Heart left ventricle (tissue), 13 donors: Measurements from ENCODE around the gene DNASE2B.

ENCODE experiments used
- CTCF ChIP-seq, 12 donors: fragments of 200-600 bp; sonication (generic) in 4 of 12; IDR thresholded peaks; one replicate each; pipeline versions ENCODE4 v1.5.0 to v1.8.0; 2018 to 2022; ENCODE audit warnings: antibody characterized with exemption in 12 of 12, mild to moderate bottlenecking in 5 of 12
- POLR2A ChIP-seq, 2 donors: fragments of 450-650 bp; IDR thresholded peaks; one replicate each; pipeline ENCODE4 v1.6.1; 2017; ENCODE audit warnings: antibody characterized with exemption in 2 of 2, mild to moderate bottlenecking in 2 of 2, moderate library complexity in 2 of 2
- donor health status: ischemic (EF 13 %, LVEDD 7.1; RV severe dilation, severe dysfunction).
- donor health status: DM: no; HTN: yes; CAD: no.
- donor health status: DM: no; HTN: no; CAD: no.
- donor health status: ischemic (EF 25% LVEDD 6.9; RV normal size, moderate dysfunction).
- donor health status: ischemic (EF 25% LVEDD 5.7; RV mildly dilated, moderate dysfunction).
- donor health status: ischemic (EF 35%, LVEDD 5.7; RV mildly dilated, moderate dysfunction).
- donor health status: nonischemic (EF 11% LVEDD 7.7; RV severe dilation, severe dysfunction).
- donor health status: DM: yes; HTN: yes; CAD: no.
- donor health status: PGD.
- donor health status: ischemic (EF 29% LVEDD 5.4; RV normal size, mild dysfunction).
- donor health status: nonischemic (EF 23%, LVEDD 6.1; RV moderate dilation, normal function).

GRCh38 chr1:84382127-84382526 is 16.2 kb upstream of the DNASE2B start:
- TF ChIP-seq CTCF (IDR thresholded peaks at IDR 0.05) = no peak
- no peak for TF ChIP-seq POLR2A (IDR thresholded peaks at IDR 0.05)
